UCSD-AML1 (cell line): Measurements from ENCODE around the gene FBXW7.

Experiments
- DNase-seq: peaks from one replicate; lab custom pipeline; 2025; ENCODE audit not compliant: unreplicated experiment; lab: John Stamatoyannopoulos, UW

The FBXW7 gene

DNA sequence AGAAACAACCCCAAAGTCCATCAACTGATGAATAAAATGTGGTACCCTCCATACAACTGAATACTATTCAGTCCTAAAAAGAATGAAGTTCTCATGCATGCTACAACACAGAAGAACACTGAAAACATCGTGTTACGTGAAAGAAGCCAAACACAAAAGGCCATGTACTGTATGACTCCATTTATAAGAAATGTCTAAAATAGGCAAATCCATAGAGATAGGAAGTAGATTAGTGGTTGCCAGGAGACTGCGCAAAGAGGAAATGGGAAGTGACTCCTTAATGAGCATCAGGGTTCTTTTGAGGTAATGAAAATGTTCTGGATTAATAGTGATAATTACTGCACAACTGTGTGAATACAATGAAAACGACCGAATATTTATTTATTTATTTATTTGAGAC is 23.4 kb downstream of the FBXW7 start:
- DNase-seq = no peak

- no peak for DNase-seq
These were observed 25.3 kb downstream of the FBXW7 start for GRCh38 chr4:152510349-152511147.

DNA sequence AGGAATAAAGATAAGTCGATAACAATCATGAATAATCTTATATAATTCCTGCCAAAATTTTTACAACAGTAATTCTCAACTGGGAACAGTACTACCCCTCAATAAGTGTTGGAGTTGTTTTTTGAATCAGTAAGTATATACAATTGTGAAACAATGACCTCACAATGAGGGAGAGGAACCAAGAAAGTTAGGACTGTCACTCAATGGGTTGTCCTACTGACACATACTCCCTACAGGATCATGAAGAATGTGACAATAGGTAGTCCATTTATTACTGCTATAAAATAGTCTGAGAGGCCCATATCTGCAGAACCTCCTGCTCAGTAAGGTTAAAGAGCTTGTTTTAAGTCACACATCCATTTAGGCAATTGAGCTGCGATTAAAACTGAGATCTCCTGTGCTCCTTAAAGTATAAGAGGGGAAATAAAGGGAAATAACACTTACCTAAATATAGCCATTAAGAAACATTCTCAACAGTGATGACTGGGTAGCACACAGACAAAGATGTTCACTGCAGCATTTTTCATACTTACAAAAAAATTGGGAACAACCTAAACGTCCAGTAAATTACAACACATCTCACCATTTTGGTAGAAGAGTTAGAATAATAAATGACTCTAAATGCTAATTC is 26.2 kb downstream of the FBXW7 start:
- no peak for DNase-seq

GRCh38 chr4:152508818-152509217 is 27.1 kb downstream of the FBXW7 start:
- no peak for DNase-seq

DNA sequence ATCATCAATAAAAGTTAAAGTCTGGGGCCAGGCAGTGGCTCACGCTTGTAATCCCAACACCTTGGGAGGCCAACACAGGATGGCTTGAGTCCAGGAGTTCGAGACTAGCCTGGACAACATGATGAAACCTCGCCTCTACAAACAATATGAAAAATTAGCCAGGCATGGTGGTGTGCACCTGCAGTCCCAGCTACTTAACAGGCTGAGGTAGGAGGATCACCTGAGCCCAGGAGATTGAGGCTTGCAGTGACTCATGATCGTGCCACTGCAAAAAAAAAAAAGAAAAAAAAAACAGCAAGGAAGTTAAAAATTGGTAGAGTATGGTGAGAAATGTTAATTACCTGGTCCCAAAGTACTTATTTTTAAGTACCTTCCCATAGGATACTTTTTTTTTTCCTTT is 27.5 kb downstream of the FBXW7 start:
- no peak for DNase-seq

- no peak for DNase-seq
These were observed 32.1 kb downstream of the FBXW7 start for GRCh38 chr4:152503653-152504290.

- DNase-seq = no peak
These were observed 33.9 kb downstream of the FBXW7 start for GRCh38 chr4:152501846-152502536.

GRCh38 chr4:152500800-152501434 is 35.0 kb downstream of the FBXW7 start:
- DNase-seq = no peak

DNA sequence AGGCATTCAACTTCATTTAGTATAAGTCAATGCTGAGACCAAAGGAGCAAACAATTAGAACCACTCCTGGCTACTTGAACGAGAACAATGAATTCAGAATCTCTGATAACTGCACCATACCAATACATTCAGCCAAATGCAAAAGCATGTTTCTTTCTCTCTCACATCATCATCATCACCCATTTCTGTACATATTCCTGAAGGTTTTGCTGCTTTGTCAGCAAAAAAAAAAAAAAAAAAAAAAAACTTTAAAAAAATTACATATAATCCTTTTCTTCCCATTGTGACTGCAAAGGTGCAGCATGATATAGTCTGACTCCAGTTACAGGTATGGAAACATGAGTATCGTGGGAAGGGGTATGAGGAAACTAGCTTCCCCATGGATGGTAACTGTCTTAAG is 35.6 kb downstream of the FBXW7 start:
- no peak for DNase-seq

- DNase-seq = no peak
These were observed 36.5 kb downstream of the FBXW7 start for GRCh38 chr4:152499344-152499743.

GRCh38 chr4:152494020-152494419 is 41.9 kb downstream of the FBXW7 start:
- no peak for DNase-seq

GRCh38 chr4:152488246-152488645 is 47.6 kb downstream of the FBXW7 start:
- no peak for DNase-seq

- DNase-seq = no peak
These were observed 49.2 kb downstream of the FBXW7 start for GRCh38 chr4:152486429-152487389.

DNA sequence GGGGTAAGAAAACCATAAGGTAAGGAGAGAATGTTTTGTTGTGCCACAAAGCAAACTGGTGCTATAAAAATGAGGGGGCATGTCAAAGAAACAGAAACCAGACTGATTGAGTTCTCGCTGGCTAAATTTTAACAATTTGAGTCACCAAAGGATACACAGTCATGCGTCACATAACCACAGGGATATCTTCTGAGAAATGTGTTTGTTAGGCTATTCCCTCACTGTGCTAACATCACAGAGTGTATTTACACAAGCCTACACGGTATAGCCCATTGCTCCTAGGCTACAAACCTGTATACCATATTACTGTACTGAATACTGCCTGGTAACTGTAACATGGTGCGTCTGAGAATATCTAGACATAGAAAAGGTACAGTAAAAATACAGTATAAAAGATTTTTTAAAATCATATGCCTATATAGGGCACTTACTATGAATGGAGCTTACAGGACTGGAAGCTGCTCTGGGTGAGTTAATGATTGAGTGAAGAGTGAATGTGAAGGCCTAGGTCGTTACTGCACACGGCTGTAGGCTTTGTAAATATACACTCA is 50.1 kb downstream of the FBXW7 start:
- no peak for DNase-seq

DNA sequence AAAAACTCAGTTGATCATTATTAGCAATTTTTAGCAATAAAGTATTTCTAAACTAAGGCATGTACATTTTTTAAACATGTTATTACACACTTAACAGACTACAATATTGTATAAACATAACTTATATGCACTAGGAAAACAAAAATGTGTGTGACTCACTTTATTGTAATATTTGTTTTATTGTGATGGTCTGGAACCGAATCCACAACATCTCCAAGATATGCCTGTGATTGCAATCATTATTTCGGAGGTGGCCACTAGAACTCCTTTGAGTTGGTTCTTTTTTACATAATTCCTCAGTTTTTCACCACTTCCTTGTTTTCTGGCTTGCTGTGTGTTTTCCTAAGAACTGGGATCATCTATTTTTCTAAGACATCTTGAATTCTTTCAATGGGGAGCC is 53.7 kb downstream of the FBXW7 start:
- no peak for DNase-seq

DNA sequence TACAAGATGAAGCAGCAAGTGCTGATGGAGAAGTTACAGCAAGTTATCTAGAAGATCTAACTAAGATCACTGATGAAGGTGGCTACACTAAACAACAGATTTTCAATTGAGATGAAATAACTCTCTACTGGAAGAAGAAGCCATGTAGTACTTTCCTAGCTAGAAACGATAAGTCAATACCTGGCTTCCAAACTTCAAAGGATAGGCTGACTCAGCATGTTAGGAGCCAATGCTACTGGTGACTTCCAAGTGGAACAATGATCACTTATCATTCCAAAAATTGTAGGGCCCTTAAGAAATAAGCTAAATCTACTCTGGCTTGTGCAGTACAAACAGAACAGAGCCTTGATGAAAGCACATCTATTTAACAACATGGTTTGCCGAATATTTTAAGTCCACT is 55.0 kb downstream of the FBXW7 start:
- DNase-seq = no peak

- DNase-seq = no peak
These were observed 55.6 kb downstream of the FBXW7 start for GRCh38 chr4:152480326-152480725.

GRCh38 chr4:152479428-152480026 is 56.4 kb downstream of the FBXW7 start:
- DNase-seq = no peak

- no peak for DNase-seq
These were observed 57.2 kb downstream of the FBXW7 start for GRCh38 chr4:152478461-152479237.
